DND-41 (cell line): ENCODE data around the gene ASF1B.

Experiments
- ATAC-seq: fragments of 200-7000 bp; cut with Tn5 transposase; 3 replicates; pipeline ENCODE4 v1.9.1; 2021; ENCODE audit warnings: low read depth; ENCODE audit not compliant: insufficient read depth
- DNase-seq: peaks from one replicate; pipeline ENCODE4 v3.0.0-alpha.2; 2020
- H2AFZ ChIP-seq: 2 replicates; pipeline ENCODE4 v1.6.0; 2012; ENCODE audit warnings: low read depth, low read length
- H3K27ac ChIP-seq: 2 replicates; pipeline ENCODE4 v1.5.1; 2012; ENCODE audit warnings: low read length, inconsistent platforms
- H3K27me3 ChIP-seq: fragments of 200-600 bp; sonication (generic); 2 replicates; pipeline ENCODE4 v1.6.0; 2012; ENCODE audit warnings: low read length, mild to moderate bottlenecking, inconsistent platforms; ENCODE audit not compliant: insufficient read depth, poor library complexity
- H3K36me3 ChIP-seq: 2 replicates; pipeline ENCODE4 v1.5.1; 2012; ENCODE audit warnings: low read length, inconsistent platforms; ENCODE audit not compliant: insufficient read depth
- H3K4me1 ChIP-seq: 2 replicates; pipeline ENCODE4 v1.5.1; 2012; ENCODE audit warnings: mild to moderate bottlenecking, low read length; ENCODE audit not compliant: insufficient read depth
- H3K4me2 ChIP-seq: 2 replicates; pipeline ENCODE4 v1.6.0; 2012; ENCODE audit warnings: mild to moderate bottlenecking, moderate library complexity, low read length, inconsistent platforms; ENCODE audit not compliant: insufficient read depth
- H3K4me3 ChIP-seq, 2 experiments: fragments of 200-600 bp in 1 of 2; shearing (Covaris generic) in 1 of 2; 2 replicates each; pipeline ENCODE4 v1.5.1; 2012 to 2016; ENCODE audit warnings: inconsistent platforms in 2 of 2, low read length in 2 of 2, mild to moderate bottlenecking in 2 of 2, low read depth in 1 of 2, moderate library complexity in 1 of 2
- H3K79me2 ChIP-seq: 2 replicates; pipeline ENCODE4 v1.6.0; 2012; ENCODE audit warnings: low read length, inconsistent platforms; ENCODE audit not compliant: insufficient read depth
- H3K9ac ChIP-seq: 2 replicates; pipeline ENCODE4 v1.6.0; 2012; ENCODE audit warnings: low read depth, mild to moderate bottlenecking, inconsistent platforms, low read length, moderate library complexity
- H3K9me3 ChIP-seq: 2 replicates; pipeline ENCODE4 v1.5.1; 2012; ENCODE audit warnings: low read length, moderate library complexity, mild to moderate bottlenecking, inconsistent platforms; ENCODE audit not compliant: insufficient read depth, severe bottlenecking
- H4K20me1 ChIP-seq: 2 replicates; pipeline ENCODE4 v1.6.0; 2012; ENCODE audit warnings: low read length; ENCODE audit not compliant: insufficient read depth
- EZH2 ChIP-seq: IDR thresholded peaks from 3 replicates; pipeline ENCODE4 v1.6.1; 2012; ENCODE audit warnings: borderline replicate concordance, low read depth, mild to moderate bottlenecking, moderate library complexity, low read length, inconsistent platforms; ENCODE audit not compliant: severe bottlenecking
- TF ChIP-seq, protein P1 (sequence below): IDR thresholded peaks from 2 replicates; pipeline ENCODE4 v1.5.1; 2012; ENCODE audit warnings: borderline replicate concordance, low read length, moderate library complexity, mild to moderate bottlenecking; ENCODE audit not compliant: poor library complexity, severe bottlenecking; ENCODE audit errors: extremely low read depth

ASF1B gene

DNA sequence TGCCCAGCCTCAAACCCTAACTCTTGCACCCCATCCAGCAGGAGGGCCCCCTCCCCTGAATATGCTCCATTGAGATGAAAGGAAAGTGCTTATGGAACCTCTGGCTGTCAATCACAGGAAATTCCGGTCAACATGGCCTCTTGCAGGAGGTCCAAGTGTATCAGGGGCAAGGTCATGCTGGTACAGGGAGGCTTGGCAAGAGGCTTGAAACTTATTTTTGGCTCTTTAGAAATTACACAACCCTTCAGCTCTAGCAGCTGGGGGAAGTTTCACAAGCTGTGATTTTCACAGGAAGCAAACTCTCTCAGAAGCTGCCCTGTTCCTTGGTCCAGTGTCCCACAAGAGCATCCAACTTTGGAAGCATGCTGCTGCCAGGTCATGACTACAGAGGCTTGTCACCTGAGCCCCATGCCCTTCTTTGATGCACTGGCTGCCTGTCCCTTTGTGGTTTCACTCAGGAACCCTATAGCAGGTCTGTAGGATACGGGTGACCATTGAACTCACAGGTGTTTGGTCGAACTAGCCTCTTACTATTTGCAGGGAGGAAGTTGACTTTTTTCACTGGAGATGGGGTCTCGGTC, 8.4 kb downstream of the ASF1B start:
- no peak for TF ChIP-seq EZH2
- TF ChIP-seq, protein P1, sequence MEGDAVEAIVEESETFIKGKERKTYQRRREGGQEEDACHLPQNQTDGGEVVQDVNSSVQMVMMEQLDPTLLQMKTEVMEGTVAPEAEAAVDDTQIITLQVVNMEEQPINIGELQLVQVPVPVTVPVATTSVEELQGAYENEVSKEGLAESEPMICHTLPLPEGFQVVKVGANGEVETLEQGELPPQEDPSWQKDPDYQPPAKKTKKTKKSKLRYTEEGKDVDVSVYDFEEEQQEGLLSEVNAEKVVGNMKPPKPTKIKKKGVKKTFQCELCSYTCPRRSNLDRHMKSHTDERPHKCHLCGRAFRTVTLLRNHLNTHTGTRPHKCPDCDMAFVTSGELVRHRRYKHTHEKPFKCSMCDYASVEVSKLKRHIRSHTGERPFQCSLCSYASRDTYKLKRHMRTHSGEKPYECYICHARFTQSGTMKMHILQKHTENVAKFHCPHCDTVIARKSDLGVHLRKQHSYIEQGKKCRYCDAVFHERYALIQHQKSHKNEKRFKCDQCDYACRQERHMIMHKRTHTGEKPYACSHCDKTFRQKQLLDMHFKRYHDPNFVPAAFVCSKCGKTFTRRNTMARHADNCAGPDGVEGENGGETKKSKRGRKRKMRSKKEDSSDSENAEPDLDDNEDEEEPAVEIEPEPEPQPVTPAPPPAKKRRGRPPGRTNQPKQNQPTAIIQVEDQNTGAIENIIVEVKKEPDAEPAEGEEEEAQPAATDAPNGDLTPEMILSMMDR: no peak
- Histone ChIP-seq H3K36me3 (peaks cover 71% of the 10 kb centered on the region), H3K9me3 (no peaks in the 10 kb centered on the region), H4K20me1 (peaks cover 40% of the 10 kb centered on the region), H3K4me2 (no peak overlapping the region), H3K9ac (no peak overlapping the region), H3K4me3 (no peak overlapping the region), H3K27ac (no peak overlapping the region), H2AFZ (no peak overlapping the region), H3K27me3 (no peaks in the 10 kb centered on the region), H3K4me1 (0 out of 2 replicates have a peak, but pooled peaks cover 7% of the 10 kb centered on the region), H3K79me2 (peaks cover 61% of the 10 kb centered on the region)
- ATAC-seq (no peak), DNase-seq (no peak)

DNA sequence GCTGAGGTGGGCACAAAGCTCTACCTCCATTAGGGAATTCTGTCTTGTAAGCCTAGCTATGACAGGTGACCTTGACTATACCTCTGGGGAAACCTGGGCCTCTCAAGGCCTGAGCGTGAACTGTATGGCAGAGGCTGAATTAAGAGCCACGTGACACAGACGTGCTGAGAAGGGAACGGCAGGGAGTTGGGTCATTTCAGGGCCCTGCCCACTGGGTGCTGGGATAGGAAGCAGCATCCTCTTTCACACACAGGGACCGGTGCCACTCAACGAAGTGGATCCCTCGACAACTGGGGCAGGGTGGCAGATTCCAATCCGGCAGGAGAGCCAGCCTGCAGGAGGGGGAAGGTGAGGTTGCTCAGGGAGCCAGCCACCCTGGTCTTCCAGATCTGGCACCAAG, 9.2 kb downstream of the ASF1B start:
- peaks cover 71% of the 10 kb centered on the region for H3K36me3 ChIP-seq
- H3K27ac ChIP-seq: no peak overlapping the region
- H3K9ac ChIP-seq: no peak overlapping the region
- TF ChIP-seq, protein P1: no peak
- TF ChIP-seq EZH2: no peak
- no peaks in the 10 kb centered on the region for H3K9me3 ChIP-seq
- ATAC-seq: no peak
- H2AFZ ChIP-seq: no peak overlapping the region
- H3K4me3 ChIP-seq: no peak overlapping the region
- H3K27me3 ChIP-seq: no peaks in the 10 kb centered on the region
- DNase-seq: no peak
- peaks cover 37% of the 10 kb centered on the region for H4K20me1 ChIP-seq
- no peak overlapping the region for H3K4me2 ChIP-seq
- 0 out of 2 replicates have a peak, but pooled peaks cover 1% of the 10 kb centered on the region for H3K4me1 ChIP-seq
- H3K79me2 ChIP-seq: peaks cover 58% of the 10 kb centered on the region

DNA sequence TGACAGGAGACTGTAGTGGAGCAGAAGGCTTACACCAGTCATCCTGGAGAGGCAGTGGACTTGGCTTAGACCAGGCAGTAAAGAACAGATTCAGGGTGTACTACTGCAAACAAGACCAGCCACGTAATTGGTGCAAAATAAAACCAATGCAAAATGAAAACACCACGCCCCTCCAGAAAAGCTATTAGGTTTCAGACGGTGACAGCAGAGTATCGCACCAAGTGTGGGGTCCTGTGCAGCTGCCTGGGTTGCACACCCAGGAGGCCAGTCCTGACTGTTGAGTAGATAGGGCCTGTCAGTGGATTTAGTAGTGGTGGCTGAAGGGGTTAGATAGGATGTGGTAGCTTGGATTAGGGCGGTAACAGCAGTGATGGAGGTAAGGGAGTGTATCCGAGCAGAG, 13.5 kb downstream of the ASF1B start:
- no peak overlapping the region for H2AFZ ChIP-seq
- no peak overlapping the region for H3K4me3 ChIP-seq
- H3K9ac ChIP-seq: no peak overlapping the region
- peaks cover 21% of the 10 kb centered on the region for H4K20me1 ChIP-seq
- H3K79me2 ChIP-seq: peaks cover 26% of the 10 kb centered on the region
- ATAC-seq: no peak
- H3K4me2 ChIP-seq: no peak overlapping the region
- no peak overlapping the region for H3K27ac ChIP-seq
- peaks cover 78% of the 10 kb centered on the region for H3K36me3 ChIP-seq
- peaks cover 23% of the 10 kb centered on the region for H3K4me1 ChIP-seq
- no peaks in the 10 kb centered on the region for H3K27me3 ChIP-seq
- no peak for DNase-seq
- H3K9me3 ChIP-seq: no peaks in the 10 kb centered on the region
- no peak for TF ChIP-seq EZH2
- TF ChIP-seq, protein P1: no peak

DNA sequence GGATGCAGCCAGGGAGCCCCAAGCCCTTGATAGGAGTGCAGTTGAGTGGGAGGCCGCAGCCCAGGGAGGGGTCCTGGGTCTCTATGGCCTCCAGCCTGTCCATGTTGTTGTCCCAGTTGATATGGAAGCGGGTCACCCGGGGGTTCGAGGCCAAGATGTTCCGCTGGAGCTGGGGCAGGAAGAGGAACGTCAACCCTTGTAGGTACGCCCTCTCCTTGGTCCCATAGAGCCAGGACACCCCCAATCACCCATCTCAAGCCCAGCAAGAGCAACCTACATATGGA, 15.9 kb downstream of the ASF1B start:
- Histone ChIP-seq H3K9ac (no peak overlapping the region), H3K27ac (no peak overlapping the region), H3K79me2 (peaks cover 30% of the 10 kb centered on the region), H3K9me3 (no peaks in the 10 kb centered on the region), H3K36me3 (peaks cover 56% of the 10 kb centered on the region), H2AFZ (no peak overlapping the region), H3K4me2 (no peak overlapping the region), H3K4me1 (peaks cover 40% of the 10 kb centered on the region), H4K20me1 (peaks cover 24% of the 10 kb centered on the region; the same call in 1 of the 2 replicates), H3K4me3 (no peak overlapping the region), H3K27me3 (no peaks in the 10 kb centered on the region)
- ATAC-seq (no peak), DNase-seq (no peak)
- TF ChIP-seq, protein P1: no peak
- TF ChIP-seq EZH2: no peak
